B cell (primary cell): ENCODE results near the gene ASF1A. TPM values are rescaled to one million over a fixed set of nuclear protein-coding genes. Genes with fewer than 3 reads are reported as not detected.

Experiments used
- ATAC-seq: fragments of 200-7000 bp; cut with Tn5 transposase; one replicate; pipeline ENCODE4 v1.10.0; 2021; ENCODE audit warnings: low read depth, mild to moderate bottlenecking, moderate number of reproducible peaks, moderate library complexity
- CTCF ChIA-PET: fragments of 350-600 bp; sonication (Branson Sonifier 250); formaldehyde crosslinking; loops from one replicate; lab custom pipeline; 2021; ENCODE audit warnings: antibody characterized with exemption, inconsistent platforms; lab: Charles Lee
- POLR2A ChIA-PET: fragments of 350-600 bp; sonication (Branson Sonifier 250); formaldehyde crosslinking; loops from one replicate; lab custom pipeline; 2021; ENCODE audit warnings: antibody characterized with exemption; lab: Charles Lee
- DNase-seq: peaks from one replicate; pipeline ENCODE4 v3.0.0; 2013
- H2AFZ ChIP-seq: 2 replicates; pipeline ENCODE4 v1.6.1; 2012; ENCODE audit warnings: mild to moderate bottlenecking, low read depth, low read length; ENCODE audit not compliant: insufficient read depth, poor library complexity, severe bottlenecking
- H3K27ac ChIP-seq, 2 donors: 1 replicate in 1 of 2; 2 replicates in 1 of 2; pipeline ENCODE4 v1.5.1; 2012 to 2013; ENCODE audit warnings: low read length in 2 of 2, mild to moderate bottlenecking in 2 of 2, moderate library complexity in 1 of 2
- H3K27me3 ChIP-seq, 4 experiments: fragments of 200-600 bp in 1 of 4; sonication (generic) in 1 of 4; replicated peaks in 1 of 4; 1 replicate in 2 of 4; 2 replicates in 2 of 4; pipeline versions ENCODE4 v1.6.1 to v1.7.0; 2013 to 2016; ENCODE audit warnings: low read length in 3 of 4, mild to moderate bottlenecking in 2 of 4, mixed read lengths in 1 of 4, moderate library complexity in 1 of 4; ENCODE audit not compliant: insufficient read depth in 4 of 4, control insufficient read depth in 3 of 4; ENCODE audit errors: control extremely low read depth in 1 of 4
- H3K36me3 ChIP-seq, 2 experiments: replicated peaks in 1 of 2; 1 replicate in 1 of 2; 2 replicates in 1 of 2; pipeline versions ENCODE4 v1.6.1 to v1.7.1; 2013; ENCODE audit warnings: low read length in 1 of 2; ENCODE audit not compliant: insufficient read depth in 2 of 2, control insufficient read depth in 1 of 2; ENCODE audit errors: control extremely low read depth in 1 of 2, extremely low read depth in 1 of 2
- H3K4me1 ChIP-seq, 2 donors: fragments of 200-600 bp in 1 of 2; sonication (generic) in 1 of 2; 1 replicate in 1 of 2; 2 replicates in 1 of 2; pipeline versions ENCODE4 v1.5.1 to v1.6.1; 2013 to 2017; ENCODE audit warnings: low read length in 2 of 2; ENCODE audit not compliant: control insufficient read depth in 2 of 2, insufficient read depth in 2 of 2
- H3K4me2 ChIP-seq: replicated peaks from 2 replicates; pipeline ENCODE3; 2012; ENCODE audit warnings: mild to moderate bottlenecking, low read depth, low read length; ENCODE audit not compliant: poor library complexity, severe bottlenecking
- H3K4me3 ChIP-seq, 5 experiments: fragments of 200-600 bp in 1 of 5; sonication (generic) in 1 of 5; 1 replicate in 3 of 5; 2 replicates in 2 of 5; pipeline versions ENCODE4 v1.5.1 to v1.7.0; 2011 to 2016; ENCODE audit warnings: low read length in 4 of 5, mild to moderate bottlenecking in 4 of 5, low read depth in 2 of 5, control low read depth in 1 of 5, moderate library complexity in 1 of 5; ENCODE audit not compliant: insufficient read depth in 1 of 5; ENCODE audit errors: control extremely low read depth in 1 of 5, extremely low read depth in 1 of 5
- H3K79me2 ChIP-seq: fragments of 200-600 bp; sonication (generic); one replicate; pipeline ENCODE4 v1.6.0; 2016; ENCODE audit warnings: low read length; ENCODE audit not compliant: control insufficient read depth, insufficient read depth
- H3K9ac ChIP-seq: fragments of 200-600 bp; sonication (generic); 2 replicates; pipeline ENCODE4 v1.6.1; 2017; ENCODE audit warnings: mild to moderate bottlenecking, low read length, moderate library complexity
- H3K9me3 ChIP-seq, 3 donors: one replicate each; pipeline versions ENCODE4 v1.6.1 to v1.7.1; 2013; ENCODE audit warnings: low read length in 2 of 3; ENCODE audit not compliant: control insufficient read depth in 2 of 3, insufficient read depth in 1 of 3; ENCODE audit errors: control extremely low read depth in 1 of 3
- H4K20me1 ChIP-seq: 2 replicates; pipeline ENCODE4 v1.6.0; 2012; ENCODE audit warnings: mild to moderate bottlenecking, low read length; ENCODE audit not compliant: insufficient read depth, control insufficient read depth, poor library complexity, severe bottlenecking
- H3K27ac Mint-ChIP-seq: one replicate; pipeline ENCODE4 v1.8.0; 2021; ENCODE audit warnings: mixed read lengths
- H3K27me3 Mint-ChIP-seq: one replicate; pipeline ENCODE4 v1.8.0; 2021; ENCODE audit warnings: mixed read lengths
- H3K4me1 Mint-ChIP-seq: one replicate; pipeline ENCODE4 v1.8.0; 2021; ENCODE audit warnings: mixed read lengths
- H3K4me3 Mint-ChIP-seq: one replicate; pipeline ENCODE4 v1.8.0; 2021; ENCODE audit warnings: mixed read lengths
- H3K9me3 Mint-ChIP-seq: one replicate; pipeline ENCODE4 v1.8.0; 2022; ENCODE audit warnings: mixed read lengths; ENCODE audit not compliant: insufficient read depth
- CTCF ChIP-seq: fragments of 200-600 bp; IDR thresholded peaks from one replicate; pipeline ENCODE4 v1.8.0; 2022; ENCODE audit warnings: antibody characterized with exemption, mild to moderate bottlenecking
- EZH2 ChIP-seq: IDR thresholded peaks from 2 replicates; pipeline ENCODE4 v1.6.1; 2012; ENCODE audit warnings: borderline replicate concordance, low read depth, mild to moderate bottlenecking, moderate library complexity, low read length; ENCODE audit not compliant: insufficient read depth, poor library complexity, severe bottlenecking
- WGBS: methylation state at CpG from one replicate; pipeline ENCODE4 v1.1.5; 2013; ENCODE audit warnings: missing lambda C conversion rate; ENCODE audit not compliant: insufficient coverage; 5-methylcytosine and 5-hydroxymethylcytosine counted together
- intact Hi-C: fragments of 100-400 bp; cut with micrococcal nuclease; formaldehyde crosslinking; loops from one replicate; pipeline ENCODE4 v1.10.0; 2022
- polyA plus RNA-seq: library from polyadenylated mRNA; depleted of rRNA; stranded (reverse); fragments of >200 nt; gene quantifications from 2 replicates; pipeline ENCODE4 v1.2.3, GENCODE V29; 2012
- total RNA-seq, 2 donors: library from RNA; stranded (reverse); fragments of 120-200 nt in 1 of 2; gene quantifications; 1 replicate in 1 of 2; 2 replicates in 1 of 2; pipeline versions ENCODE4 v1.2.3 to v1.2.4, GENCODE V29; 2013 to 2022

The ASF1A gene
- total and polyA plus RNA-seq, 2 donors (not counting 1 experiment from before 2014, with no cell fraction given), result 4.0 to 25.3 TPM

GRCh38 chr6:118917546-118918328 lies 23.8 kb downstream of the ASF1A start:
- ChIA-PET POLR2A (no interaction called here), CTCF (no interaction called here)
- Histone ChIP-seq H3K27ac (no peak overlapping the region), H2AFZ (no peak overlapping the region), H4K20me1 (no peaks in the 10 kb centered on the region), H3K9ac (no peak overlapping the region), H3K79me2 (no peaks in the 10 kb centered on the region), H3K4me1 (no peaks in the 10 kb centered on the region), H3K36me3 (peaks cover 8 to 75% of the 10 kb centered on the region in 2 experiments), H3K4me2 (no peak overlapping the region), H3K4me3 (no peak overlapping the region), H3K9me3 (no peaks in the 10 kb centered on the region), H3K27me3 (no peaks in the 10 kb centered on the region)
- Mint-ChIP-seq H3K27me3 (no peaks in the 10 kb centered on the region), H3K4me1 (no peaks in the 10 kb centered on the region), H3K27ac (no peak overlapping the region), H3K4me3 (no peak overlapping the region), H3K9me3 (no peaks in the 10 kb centered on the region)
- no peak for ATAC-seq
- no peak for DNase-seq
- intact Hi-C loops, result no loop called here
- 100% methylated on average over 3 of the region's 5 CpGs for WGBS
- TF ChIP-seq EZH2 (no peak), CTCF (no peak)

- peaks cover 8 to 77% of the 10 kb centered on the region in 2 experiments for H3K36me3 ChIP-seq
- CTCF ChIA-PET, result no interaction called here
Measured at GRCh38 chr6:118918329-118918725, 24.4 kb downstream of the ASF1A start.

More at GRCh38 chr6:118918329-118918725, 24.4 kb downstream of the ASF1A start:
- no peak overlapping the region for H3K4me3 ChIP-seq
- DNase-seq (no peak), ATAC-seq (no peak)
- no peaks in the 10 kb centered on the region for H3K9me3 ChIP-seq
- POLR2A ChIA-PET, result no interaction called here
- 80% methylated on average over 1 of the region's 2 CpGs for WGBS
- no peak overlapping the region for H3K9ac ChIP-seq
- H3K9me3 Mint-ChIP-seq, result no peaks in the 10 kb centered on the region
- no peak overlapping the region for H3K4me3 Mint-ChIP-seq
- H4K20me1 ChIP-seq, result no peaks in the 10 kb centered on the region
- no peaks in the 10 kb centered on the region for H3K27me3 ChIP-seq
- no peaks in the 10 kb centered on the region for H3K27me3 Mint-ChIP-seq
- H3K4me1 Mint-ChIP-seq, result no peaks in the 10 kb centered on the region
- TF ChIP-seq CTCF (no peak), EZH2 (no peak)
- no peak overlapping the region for H3K4me2 ChIP-seq
- H3K79me2 ChIP-seq, result no peaks in the 10 kb centered on the region
- no peaks in the 10 kb centered on the region for H3K4me1 ChIP-seq
- H2AFZ ChIP-seq, result no peak overlapping the region
- no peak overlapping the region for H3K27ac Mint-ChIP-seq
- intact Hi-C loops, result no loop called here
- no peak overlapping the region for H3K27ac ChIP-seq
